IPS-15b (cell line): Measurements from ENCODE around the gene TYSND1.
"Not testable (repeated sequence)": the region's sequence is repeated elsewhere in the genome, so short reads cannot be mapped to it uniquely, and the experiment has no call there.

Source experiments
- H3K27me3 ChIP-seq: one replicate; pipeline ENCODE4 v1.6.1; 2013; ENCODE audit warnings: low read length; ENCODE audit not compliant: control insufficient read depth, insufficient read depth
- H3K36me3 ChIP-seq: one replicate; pipeline ENCODE4 v1.6.1; 2013; ENCODE audit warnings: low read length; ENCODE audit not compliant: control insufficient read depth, insufficient read depth
- H3K4me1 ChIP-seq: one replicate; pipeline ENCODE4 v1.6.1; 2013; ENCODE audit warnings: mild to moderate bottlenecking, low read length; ENCODE audit not compliant: control insufficient read depth, insufficient read depth
- H3K4me3 ChIP-seq: one replicate; pipeline ENCODE4 v1.5.1; 2013; ENCODE audit warnings: low read depth, low read length
- H3K9ac ChIP-seq: one replicate; pipeline ENCODE4 v1.6.1; 2013; ENCODE audit warnings: low read depth, mild to moderate bottlenecking, low read length
- H3K9me3 ChIP-seq: one replicate; pipeline ENCODE4 v1.6.1; 2013; ENCODE audit warnings: mild to moderate bottlenecking, low read length; ENCODE audit not compliant: control insufficient read depth, insufficient read depth

Gene TYSND1

GRCh38 chr10:70117646-70118045, 28.9 kb downstream of the TYSND1 start:
- Histone ChIP-seq H3K36me3 (peaks cover 3% of the 10 kb centered on the region), H3K4me3 (no peak overlapping the region), H3K9ac (no peak overlapping the region), H3K9me3 (no peaks in the 10 kb centered on the region), H3K4me1 (no peaks in the 10 kb centered on the region), H3K27me3 (no peaks in the 10 kb centered on the region)

GRCh38 chr10:70115948-70116682, 30.4 kb downstream of the TYSND1 start:
- no peak overlapping the region for H3K9ac ChIP-seq
- peaks cover 3% of the 10 kb centered on the region for H3K36me3 ChIP-seq
- no peaks in the 10 kb centered on the region for H3K27me3 ChIP-seq
- no peaks in the 10 kb centered on the region for H3K9me3 ChIP-seq
- H3K4me3 ChIP-seq = no peak overlapping the region
- no peaks in the 10 kb centered on the region for H3K4me1 ChIP-seq

- Histone ChIP-seq H3K4me3 (no peak overlapping the region), H3K4me1 (no peaks in the 10 kb centered on the region), H3K27me3 (no peaks in the 10 kb centered on the region), H3K9ac (no peak overlapping the region), H3K9me3 (no peaks in the 10 kb centered on the region), H3K36me3 (peaks cover 3% of the 10 kb centered on the region)
Observed at GRCh38 chr10:70114902-70115301, 31.6 kb downstream of the TYSND1 start.

- peaks cover 3% of the 10 kb centered on the region for H3K36me3 ChIP-seq
- H3K9me3 ChIP-seq = no peaks in the 10 kb centered on the region
- H3K27me3 ChIP-seq = no peaks in the 10 kb centered on the region
- no peak overlapping the region for H3K4me3 ChIP-seq
- no peak overlapping the region for H3K9ac ChIP-seq
- H3K4me1 ChIP-seq = no peaks in the 10 kb centered on the region
Observed at GRCh38 chr10:70112071-70112470, 34.4 kb downstream of the TYSND1 start.

- Histone ChIP-seq H3K4me1 (no peaks in the 10 kb centered on the region), H3K27me3 (no peaks in the 10 kb centered on the region), H3K9ac (no peak overlapping the region), H3K9me3 (no peaks in the 10 kb centered on the region), H3K36me3 (peaks cover 3% of the 10 kb centered on the region), H3K4me3 (no peak overlapping the region)
Observed at GRCh38 chr10:70111496-70111895, 35.0 kb downstream of the TYSND1 start.

- Histone ChIP-seq H3K9me3 (no peaks in the 10 kb centered on the region), H3K36me3 (peaks cover 3% of the 10 kb centered on the region), H3K9ac (no peak overlapping the region), H3K4me1 (no peaks in the 10 kb centered on the region), H3K27me3 (no peaks in the 10 kb centered on the region), H3K4me3 (no peak overlapping the region)
Observed at GRCh38 chr10:70109064-70109729, 37.3 kb downstream of the TYSND1 start.

GRCh38 chr10:70106958-70107791, 39.3 kb downstream of the TYSND1 start:
- Histone ChIP-seq H3K9me3 (no peaks in the 10 kb centered on the region), H3K4me3 (no peak overlapping the region), H3K27me3 (no peaks in the 10 kb centered on the region), H3K4me1 (no peaks in the 10 kb centered on the region), H3K36me3 (no peaks in the 10 kb centered on the region), H3K9ac (no peak overlapping the region)

GRCh38 chr10:70101668-70102067, 44.8 kb downstream of the TYSND1 start:
- Histone ChIP-seq H3K9me3 (no peaks in the 10 kb centered on the region), H3K4me3 (no peak overlapping the region), H3K9ac (no peak overlapping the region), H3K36me3 (peaks cover 4% of the 10 kb centered on the region), H3K4me1 (no peaks in the 10 kb centered on the region), H3K27me3 (no peaks in the 10 kb centered on the region)

GRCh38 chr10:70101068-70101562, 45.4 kb downstream of the TYSND1 start:
- H3K9me3 ChIP-seq, H3K27me3 ChIP-seq, H3K36me3 ChIP-seq, H3K4me3 ChIP-seq, H3K4me1 ChIP-seq, H3K9ac ChIP-seq: not testable (repeated sequence)

- no peaks in the 10 kb centered on the region for H3K9me3 ChIP-seq
- peaks cover 11% of the 10 kb centered on the region for H3K36me3 ChIP-seq
- H3K4me1 ChIP-seq = no peaks in the 10 kb centered on the region
- no peak overlapping the region for H3K9ac ChIP-seq
- H3K27me3 ChIP-seq = no peaks in the 10 kb centered on the region
- no peak overlapping the region for H3K4me3 ChIP-seq
Observed at GRCh38 chr10:70098271-70098670, 48.2 kb downstream of the TYSND1 start.

- Histone ChIP-seq H3K9ac (no peak overlapping the region), H3K4me3 (no peak overlapping the region), H3K36me3 (peaks cover 11% of the 10 kb centered on the region), H3K4me1 (no peaks in the 10 kb centered on the region), H3K9me3 (no peaks in the 10 kb centered on the region), H3K27me3 (no peaks in the 10 kb centered on the region)
Observed at GRCh38 chr10:70097459-70097858, 49.0 kb downstream of the TYSND1 start.
